HepG2 (cell line): Measurements from ENCODE around the gene B4GALT2. TPM values are rescaled to one million over a fixed set of nuclear protein-coding genes. Genes with fewer than 3 reads are reported as not detected.

Source experiments
- AHR ChIP-seq: IDR thresholded peaks from 2 replicates; pipeline ENCODE4 v1.6.1; 2018; ENCODE audit warnings: missing genetic modification reagents, missing compliant biosample characterization
- ARHGAP35 ChIP-seq: sonication (generic); formaldehyde crosslinking; IDR thresholded peaks from 2 replicates; pipeline ENCODE4 v1.9.0; 2022; ENCODE audit warnings: mild to moderate bottlenecking, inconsistent platforms, moderate library complexity, missing genetic modification reagents, borderline replicate concordance
- DPF2 ChIP-seq: sonication (generic); formaldehyde crosslinking; IDR thresholded peaks from 2 replicates; pipeline ENCODE4 v1.4.0; 2020; ENCODE audit warnings: mild to moderate bottlenecking, low read depth, missing genetic modification reagents, borderline replicate concordance
- FOXP4 ChIP-seq: sonication (generic); formaldehyde crosslinking; IDR thresholded peaks from 2 replicates; pipeline ENCODE4 v1.4.0; 2020; ENCODE audit warnings: missing genetic modification reagents
- GTF2F1 ChIP-seq: fragments of 150-350 bp; IDR thresholded peaks from 2 replicates; pipeline ENCODE4 v1.6.1; 2014; ENCODE audit warnings: low read length
- HOXA9 ChIP-seq: sonication (generic); formaldehyde crosslinking; IDR thresholded peaks from 2 replicates; pipeline ENCODE4 v1.8.1; 2022; ENCODE audit warnings: missing genetic modification reagents, mild to moderate bottlenecking, moderate library complexity, borderline replicate concordance
- MTA1 ChIP-seq: sonication (generic); formaldehyde crosslinking; IDR thresholded peaks from 2 replicates; pipeline ENCODE4 v1.4.0; 2020; ENCODE audit warnings: missing genetic modification reagents, mild to moderate bottlenecking, borderline replicate concordance
- MYNN ChIP-seq: sonication (generic); formaldehyde crosslinking; IDR thresholded peaks from 2 replicates; pipeline ENCODE4 v1.4.0; 2020; ENCODE audit warnings: mild to moderate bottlenecking, low read depth, missing genetic modification reagents
- NRL ChIP-seq: sonication (generic); formaldehyde crosslinking; IDR thresholded peaks from 2 replicates; pipeline ENCODE4 v1.5.0; 2020; ENCODE audit warnings: missing genetic modification reagents, mild to moderate bottlenecking, moderate library complexity, borderline replicate concordance
- SOX5 ChIP-seq: IDR thresholded peaks from 2 replicates; pipeline ENCODE4 v1.6.1; 2016; ENCODE audit warnings: borderline replicate concordance
- ZBTB10 ChIP-seq: sonication (generic); formaldehyde crosslinking; IDR thresholded peaks from 2 replicates; pipeline ENCODE4 v1.4.0; 2020; ENCODE audit warnings: missing genetic modification reagents, borderline replicate concordance
- ZNF251 ChIP-seq: sonication (generic); formaldehyde crosslinking; IDR thresholded peaks from 2 replicates; pipeline ENCODE4 v1.9.0; 2021; ENCODE audit warnings: mild to moderate bottlenecking, missing genetic modification reagents
- ZNF263 ChIP-seq: sonication (generic); formaldehyde crosslinking; IDR thresholded peaks from 2 replicates; pipeline ENCODE4 v1.4.0; 2020; ENCODE audit warnings: missing genetic modification reagents
- ZNF646 ChIP-seq: sonication (generic); formaldehyde crosslinking; IDR thresholded peaks from 2 replicates; pipeline ENCODE4 v1.9.0; 2021; ENCODE audit warnings: mild to moderate bottlenecking, missing genetic modification reagents
- ZNF672 ChIP-seq: sonication (generic); formaldehyde crosslinking; IDR thresholded peaks from 2 replicates; pipeline ENCODE4 v1.8.1; 2022; ENCODE audit warnings: missing genetic modification reagents
- ZSCAN20 ChIP-seq: sonication (generic); formaldehyde crosslinking; IDR thresholded peaks from 2 replicates; pipeline ENCODE4 v1.4.0; 2020; ENCODE audit warnings: missing genetic modification reagents, mild to moderate bottlenecking, borderline replicate concordance
- polyA plus RNA-seq, 8 experiments: library from polyadenylated mRNA; depleted of rRNA in 3 of 8; stranded (reverse) in 7 of 8; unstranded in 1 of 8; fragments of >200 nt; fragmentation: Illumina TruSeq in 4 of 8; extraction: Trizol in 4 of 8; gene quantifications; 2 replicates each; pipeline versions ENCODE4 v1.2.1 to v1.2.3, GENCODE V29; 2011 to 2016; ENCODE audit warnings: low read depth in 4 of 8, missing spikeins in 1 of 8, mixed read lengths in 1 of 8; ENCODE audit not compliant: insufficient read depth in 1 of 8
- total RNA-seq, 5 experiments: library from RNA; depleted of rRNA; stranded (reverse); fragments of >200 nt; fragmentation: Illumina TruSeq; extraction: Trizol; gene quantifications; 2 replicates each; pipeline ENCODE4 v1.2.3, GENCODE V29; 2016; ENCODE audit warnings: low read depth in 1 of 5

The B4GALT2 gene
- total and polyA plus RNA-seq, 2 of the 13 experiments (the other 11 are each of a cell fraction or from before 2014, with no cell fraction given), result 41.9 to 78.0 TPM

GRCh38 chr1:43946236-43947060 lies 32.6 kb upstream of the B4GALT2 start, which contains the start of gene IPO13 (continued):
- TF ChIP-seq FOXP4 (CRISPR knock-in tag) (peak; percentile 37), SOX5 (CRISPR knock-in tag) (peak; percentile 50; the same call in 1 of the 2 replicates), HOXA9 (CRISPR knock-in tag) (peak; percentile 42; the same call in 1 of the 2 replicates), ZNF646 (CRISPR knock-in tag) (peak; percentile 15; the same call in 1 of the 2 replicates), MTA1 (CRISPR knock-in tag) (peak; percentile 79; the same call in 1 of the 2 replicates), ARHGAP35 (CRISPR knock-in tag) (peak; percentile 57; the same call in 1 of the 2 replicates), AHR (peak; percentile 70; the same call in 1 of the 2 replicates), ZNF251 (no peak), ZNF672 (CRISPR knock-in tag) (no peak), ZNF263 (CRISPR knock-in tag) (peak; percentile 26; the same call in 1 of the 2 replicates), GTF2F1 (no peak), ZBTB10 (CRISPR knock-in tag) (no peak), ZSCAN20 (CRISPR knock-in tag) (no peak; the same call in 1 of the 2 replicates), NRL (CRISPR knock-in tag) (peak; percentile 67), DPF2 (CRISPR knock-in tag) (0 out of 2 replicates have a peak, but pooled peaks have one; percentile 45), MYNN (CRISPR knock-in tag) (no peak)
